GM19193 (cell line): ENCODE data around the gene LZTR1.
A peak's percentile ranks its signal among the peaks of the same experiment; 100 is the strongest.

Experiments
- POLR2A ChIP-seq: IDR thresholded peaks from 4 replicates; pipeline ENCODE4 v1.6.1; 2011; ENCODE audit not compliant: insufficient read depth, insufficient read length; ENCODE audit errors: extremely low read depth

The LZTR1 gene

GRCh38 chr22:20981787-20982562 is at the start of gene LZTR1:
Gene LZTR1, plus strand, starts transcription at chr22:20982297. Its CDS starts 75 bp downstream, at chr22:20982372.
- TF ChIP-seq POLR2A = peak; percentile 98

GRCh38 chr22:20933910-20934309 is 48.2 kb upstream of the LZTR1 start:
- no peak for TF ChIP-seq POLR2A

GRCh38 chr22:20937031-20937793 is 44.9 kb upstream of the LZTR1 start:
- no peak for TF ChIP-seq POLR2A

DNA sequence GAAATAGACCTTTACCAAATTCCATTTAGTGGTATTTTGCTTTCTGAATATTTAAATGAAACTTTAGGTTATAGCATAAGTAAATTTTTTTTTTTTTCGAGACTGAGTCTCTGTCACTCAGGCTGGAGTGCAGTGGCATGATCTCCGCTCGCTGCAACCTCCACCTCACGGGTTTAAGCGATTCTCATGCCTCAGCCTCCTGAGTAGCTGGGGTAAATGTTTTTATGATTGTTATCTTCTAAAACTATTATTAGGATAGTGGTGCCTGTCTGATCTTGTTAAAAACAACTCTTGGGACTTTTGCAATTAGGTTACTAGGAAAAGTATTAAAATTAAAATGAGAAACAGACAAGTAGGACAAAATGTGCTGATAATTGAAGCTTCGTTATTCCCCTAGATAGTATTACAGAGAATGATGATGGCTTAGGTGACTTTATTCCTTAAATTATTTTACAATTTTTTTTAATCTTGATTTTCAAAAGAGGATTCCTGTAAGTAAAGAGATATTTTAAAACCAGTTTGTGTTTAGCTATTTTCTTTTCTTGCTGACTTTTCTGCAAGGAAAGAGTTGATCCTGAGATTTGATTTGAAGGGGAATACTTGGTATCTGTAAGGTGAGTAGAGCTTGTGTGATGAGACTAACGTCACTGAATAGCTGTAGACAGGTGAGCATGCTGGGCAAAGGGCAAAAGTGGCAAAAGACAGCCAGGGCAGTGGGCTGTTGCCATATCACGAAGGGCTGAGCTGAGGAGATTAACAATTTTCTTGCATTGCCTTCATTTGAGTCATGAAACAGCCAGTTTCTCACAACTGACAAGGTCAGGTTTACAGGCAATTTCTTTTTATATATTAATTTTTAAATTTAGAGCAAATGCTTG is 44.1 kb upstream of the LZTR1 start:
- TF ChIP-seq POLR2A = no peak

- TF ChIP-seq POLR2A = no peak
These were observed 41.9 kb upstream of the LZTR1 start for GRCh38 chr22:20940186-20940651.

DNA sequence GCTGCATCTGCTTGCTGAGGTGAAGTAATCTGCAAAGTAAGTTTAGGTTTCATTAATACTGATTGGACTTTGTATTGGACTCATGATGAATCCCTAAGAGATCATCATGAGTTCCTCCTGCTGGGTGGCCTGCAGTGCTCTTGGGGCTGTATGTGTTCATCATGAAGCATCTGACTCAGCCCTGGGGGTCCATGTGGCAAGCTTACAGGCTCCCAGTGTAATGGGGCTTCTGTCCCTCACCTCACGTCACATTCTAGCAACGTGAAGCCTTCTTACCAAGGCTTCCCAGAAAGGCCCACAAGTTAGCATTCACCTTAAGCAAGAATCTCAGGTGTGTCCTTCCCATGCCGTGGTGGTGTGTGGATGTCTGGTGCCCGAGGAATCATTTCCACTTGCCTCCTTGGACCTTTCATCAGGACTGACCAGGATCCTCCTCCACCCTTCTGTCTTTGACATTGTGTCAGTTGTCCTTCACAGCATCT is 41.2 kb upstream of the LZTR1 start:
- TF ChIP-seq POLR2A = no peak

DNA sequence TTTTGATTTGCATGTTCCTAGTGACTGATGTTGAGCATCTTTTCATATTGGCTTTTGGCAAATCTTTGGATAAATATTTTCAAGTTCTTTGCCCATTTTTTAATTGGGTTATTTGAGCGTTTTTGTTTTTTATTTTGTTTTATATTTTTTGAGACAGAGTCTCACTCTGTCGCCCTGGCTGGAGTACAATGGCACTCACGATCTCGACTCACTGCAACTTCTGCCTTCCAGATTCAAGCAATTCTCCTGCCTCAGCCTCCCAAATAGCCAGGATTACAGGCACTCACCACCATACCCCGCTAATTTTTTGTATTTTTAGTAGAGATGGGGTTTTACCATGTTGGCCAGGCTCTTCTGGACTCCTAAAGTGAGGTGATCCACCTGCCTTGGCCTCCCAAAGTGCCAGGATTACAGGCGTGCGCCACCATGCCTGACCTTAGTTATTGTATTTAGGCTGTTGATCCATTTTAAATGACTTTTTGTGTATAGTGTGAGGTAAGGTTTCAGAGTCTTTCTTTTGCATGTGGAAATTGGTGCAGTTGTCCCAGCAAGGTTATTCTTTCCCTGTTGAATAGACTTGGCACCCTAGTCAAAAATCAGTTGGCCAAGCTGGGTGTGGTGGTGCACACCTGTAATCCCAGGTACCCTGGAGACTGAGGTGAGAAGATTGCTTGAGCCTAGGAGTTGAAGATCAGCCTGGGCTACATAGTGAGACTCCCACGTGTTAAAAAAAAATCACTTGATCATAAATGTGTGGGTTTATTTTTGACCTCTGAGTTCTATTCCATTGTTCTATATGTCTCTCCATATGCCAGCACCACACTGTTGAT is 38.8 kb upstream of the LZTR1 start:
- no peak for TF ChIP-seq POLR2A

- no peak for TF ChIP-seq POLR2A
These were observed 38.1 kb upstream of the LZTR1 start for GRCh38 chr22:20944042-20944441.

DNA sequence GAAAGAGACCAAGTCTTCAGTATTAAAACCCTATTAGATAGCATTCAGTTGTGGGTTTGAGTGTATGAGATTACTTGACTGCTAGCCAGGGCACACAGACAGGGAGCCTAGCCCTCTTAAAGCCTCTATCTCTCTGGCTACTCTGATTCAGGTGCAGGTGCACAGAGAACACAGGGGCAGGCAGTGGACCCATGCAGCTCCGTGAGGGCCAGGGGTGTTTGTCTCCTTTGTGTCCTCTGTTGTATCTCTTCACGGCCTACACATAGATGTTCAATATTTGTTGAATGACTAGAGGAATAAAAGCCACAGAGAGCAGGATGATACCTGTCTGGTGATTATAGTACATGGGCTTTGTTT is 36.5 kb upstream of the LZTR1 start:
- TF ChIP-seq POLR2A = no peak

DNA sequence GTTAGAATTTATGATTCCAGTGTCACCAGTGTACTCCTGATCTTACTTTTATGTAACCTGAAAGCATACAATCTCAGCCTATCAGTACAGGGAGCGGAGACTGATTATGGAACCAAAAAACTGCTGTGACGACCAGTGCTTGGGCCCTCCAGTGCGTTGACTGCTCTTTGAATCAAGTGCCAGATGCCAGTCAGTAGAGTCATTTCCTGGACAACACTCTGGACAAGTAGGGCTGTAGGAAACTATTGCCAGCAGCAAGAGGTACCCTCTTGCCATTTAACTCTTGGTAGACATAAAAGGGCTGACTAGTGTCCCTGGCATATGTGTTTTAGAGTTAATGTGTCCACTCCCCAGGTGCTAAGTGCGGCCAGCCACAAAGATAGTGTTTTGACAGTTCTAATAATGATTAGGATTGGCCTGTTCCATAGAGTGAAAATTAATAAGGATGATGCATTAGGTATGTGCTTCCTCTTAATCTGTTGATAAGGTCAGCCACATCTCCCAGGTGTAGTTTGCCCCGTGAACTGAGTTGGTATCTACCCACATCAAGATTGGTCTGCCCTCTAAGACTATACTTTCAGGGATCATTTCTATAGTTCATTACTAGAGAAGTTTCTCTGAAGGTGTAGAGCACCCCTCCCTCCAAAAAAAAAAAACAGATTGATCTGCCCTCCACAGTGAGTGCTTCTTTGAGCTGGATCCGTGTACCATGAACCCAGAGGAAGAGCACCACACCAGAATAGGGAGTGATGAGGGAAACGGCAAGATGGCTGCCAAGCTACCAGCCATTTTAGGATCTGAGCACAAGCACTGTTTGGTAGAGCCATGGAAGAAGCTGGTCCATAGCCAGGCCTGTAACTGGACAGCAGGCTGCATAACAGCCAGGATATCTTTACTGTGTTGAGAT is 35.8 kb upstream of the LZTR1 start:
- TF ChIP-seq POLR2A = no peak

- no peak for TF ChIP-seq POLR2A
These were observed 35.1 kb upstream of the LZTR1 start for GRCh38 chr22:20946991-20947390.

- no peak for TF ChIP-seq POLR2A
These were observed 33.6 kb upstream of the LZTR1 start for GRCh38 chr22:20948450-20948849.

DNA sequence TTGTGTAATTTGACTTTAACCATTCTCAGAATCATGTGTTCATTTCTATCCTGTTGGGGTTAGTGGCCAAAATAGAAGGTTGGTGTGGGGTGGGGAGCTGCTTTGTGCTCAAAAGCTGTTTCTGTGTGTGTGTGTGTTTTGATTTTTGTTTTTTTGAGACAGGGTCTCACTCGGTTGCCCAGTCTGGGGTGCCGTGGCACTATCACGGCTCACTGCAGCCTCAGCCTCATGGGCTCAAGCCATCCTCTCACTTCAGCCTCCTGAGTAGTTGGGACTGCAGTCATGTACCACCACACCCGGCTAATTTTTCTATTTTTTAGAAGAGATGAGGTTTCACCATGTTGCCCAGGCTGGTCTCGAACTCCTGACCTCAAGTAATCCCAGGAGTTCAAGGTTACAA is 33.1 kb upstream of the LZTR1 start:
- TF ChIP-seq POLR2A = no peak

DNA sequence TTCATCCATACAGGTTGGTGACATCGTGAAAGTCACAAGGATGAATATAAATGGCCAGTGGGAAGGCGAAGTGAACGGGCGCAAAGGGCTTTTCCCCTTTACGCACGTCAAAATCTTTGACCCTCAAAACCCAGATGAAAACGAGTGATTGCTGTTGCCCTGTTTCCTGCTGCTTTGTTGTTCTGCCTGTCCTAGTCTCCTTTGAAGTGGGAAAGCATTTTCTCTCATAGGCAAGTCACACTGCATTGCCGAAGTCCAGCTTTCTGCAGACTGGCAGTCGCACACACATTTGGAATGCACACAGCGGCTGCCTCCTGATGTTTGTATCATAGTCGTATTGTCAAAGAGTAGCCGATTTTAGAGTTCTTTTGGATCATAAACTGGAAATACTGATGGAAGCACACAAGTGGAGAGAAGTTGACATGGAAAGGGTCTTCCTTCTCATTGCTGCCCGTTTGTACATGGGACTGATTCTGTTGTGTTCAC is 32.4 kb upstream of the LZTR1 start:
- no peak for TF ChIP-seq POLR2A
